ENCODE measurements around the gene KRT39.
"Not testable (repeated sequence)": the region's sequence is repeated elsewhere in the genome, so short reads cannot be mapped to it uniquely, and the experiment has no call there.

Gene KRT39

DNA sequence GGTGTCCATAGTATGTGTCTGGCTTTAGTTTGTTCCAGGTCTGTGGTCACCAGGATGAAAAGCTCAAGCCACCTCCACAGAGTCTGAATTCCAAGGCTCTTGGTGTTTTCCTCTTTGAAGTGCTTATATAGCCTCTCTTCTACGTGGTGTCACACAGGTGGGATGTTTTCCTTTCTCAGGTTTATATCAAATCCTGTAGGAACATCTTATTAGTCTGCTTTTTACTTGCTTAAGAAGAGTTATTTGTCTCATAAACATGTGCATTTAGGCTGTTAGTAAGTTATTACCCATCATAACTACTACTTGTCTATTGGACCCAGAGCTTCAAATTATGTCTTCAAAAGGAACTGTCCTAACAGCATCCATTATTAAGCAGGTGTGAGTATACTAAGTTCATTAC, at the start of gene KRT39:
KRT39 (minus strand) TSS at position 101 of the 400 bp plus-strand sequence; CDS start at position 9, 92 bp downstream.
- DNase-seq (ENCODE audit: low read depth) = no peak

DNA sequence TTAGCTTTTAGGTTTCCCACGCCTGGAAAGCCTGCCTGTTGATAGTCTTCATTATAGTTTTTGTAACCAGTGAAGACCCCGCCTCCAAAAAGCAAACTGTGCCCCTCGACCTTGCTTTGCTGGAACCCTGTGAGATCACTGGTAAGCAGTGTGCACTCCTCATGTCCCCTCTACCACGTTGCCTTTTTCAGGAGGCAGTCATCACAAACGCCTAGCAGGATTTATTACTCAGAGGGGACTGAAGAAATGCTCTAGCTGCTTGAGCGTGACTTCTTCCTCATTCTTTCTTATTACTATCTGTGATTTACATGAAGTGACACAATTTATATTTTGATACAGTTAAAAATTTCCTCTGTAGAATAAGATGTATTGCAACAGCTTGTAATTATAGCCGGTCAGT, 48.7 kb upstream of the KRT39 start:
- no peak for DNase-seq (ENCODE audit: low read depth)

DNA sequence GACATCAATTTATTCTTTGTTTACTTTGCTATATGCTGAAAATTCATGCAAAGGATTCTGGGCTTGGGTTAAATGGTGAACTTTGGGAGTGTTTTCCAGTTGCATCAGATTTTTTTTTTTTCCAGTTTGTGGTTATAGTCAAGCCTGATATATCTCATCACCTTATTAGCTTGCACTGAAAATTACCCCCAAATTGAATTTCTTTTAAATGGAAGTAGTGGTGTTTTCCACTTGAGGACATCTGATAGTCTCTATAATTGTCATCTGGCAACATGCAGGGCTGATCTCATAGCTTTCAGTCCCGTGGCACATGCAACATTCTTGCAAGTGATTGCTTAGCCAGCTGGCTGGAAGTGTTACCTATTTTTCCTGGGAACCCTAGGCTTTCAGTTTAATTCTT, 46.9 kb upstream of the KRT39 start:
- no peak for DNase-seq (ENCODE audit: low read depth)

DNA sequence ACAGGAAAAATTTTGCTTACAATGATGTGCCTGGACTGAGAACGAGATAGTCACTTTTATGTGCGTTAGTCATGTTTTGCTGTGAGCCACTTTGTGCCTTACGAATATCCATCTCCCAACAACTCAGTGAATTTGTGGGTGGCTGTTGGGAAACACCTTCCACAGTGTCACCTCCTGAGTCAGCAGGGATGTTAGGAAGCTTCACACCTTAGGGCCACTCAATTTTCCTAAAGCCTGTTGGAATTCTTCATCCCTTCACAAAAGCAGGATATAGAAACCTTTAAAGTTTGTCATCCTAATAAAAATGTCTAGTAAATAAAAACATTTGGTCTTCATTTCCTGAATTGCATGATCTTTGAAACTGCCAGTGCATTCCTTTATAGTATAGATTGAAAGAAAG, 46.4 kb upstream of the KRT39 start:
- no peak for DNase-seq (ENCODE audit: low read depth)

- DNase-seq (ENCODE audit: low read depth) = no peak
Measured at GRCh38 chr17:41012326-41013120, 45.8 kb upstream of the KRT39 start.

DNA sequence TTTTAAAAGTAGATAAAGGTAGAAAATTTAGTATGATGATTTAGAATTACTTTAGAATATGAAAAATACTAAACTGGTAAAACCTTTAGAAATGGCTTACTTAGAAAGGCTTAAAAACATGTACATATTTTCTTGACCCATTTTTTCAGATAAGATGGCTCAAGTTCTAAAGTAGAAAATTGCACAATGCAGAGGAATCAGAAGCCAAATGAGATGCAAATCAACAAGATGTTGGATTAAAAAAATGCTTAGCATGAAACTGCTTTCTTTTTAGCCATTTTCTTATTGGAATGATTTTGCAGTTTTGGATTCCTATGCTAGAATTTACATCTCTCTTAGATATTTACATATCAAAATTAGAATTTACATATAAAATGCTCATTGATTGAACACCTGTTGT, 43.7 kb upstream of the KRT39 start:
- DNase-seq (ENCODE audit: low read depth) = no peak

DNA sequence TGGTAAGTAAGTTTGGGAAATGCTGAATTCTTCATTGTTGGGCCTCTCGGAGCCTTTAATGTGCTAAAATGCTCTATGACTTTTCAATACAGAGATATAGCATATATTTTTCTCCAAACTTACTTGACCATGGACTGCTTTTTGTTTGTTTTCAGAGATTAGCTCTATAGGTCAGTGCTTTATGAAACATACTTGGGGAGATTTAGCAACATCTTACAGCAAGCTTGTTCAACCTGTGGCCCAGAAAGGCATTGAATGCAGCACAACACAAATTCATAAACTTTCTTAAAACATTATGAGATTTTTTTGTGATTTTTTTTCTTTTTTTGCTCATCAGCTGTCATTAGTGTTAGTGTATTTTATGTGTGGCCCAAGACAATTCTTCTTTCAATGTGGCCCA, 43.2 kb upstream of the KRT39 start:
- no peak for DNase-seq (ENCODE audit: low read depth)

DNA sequence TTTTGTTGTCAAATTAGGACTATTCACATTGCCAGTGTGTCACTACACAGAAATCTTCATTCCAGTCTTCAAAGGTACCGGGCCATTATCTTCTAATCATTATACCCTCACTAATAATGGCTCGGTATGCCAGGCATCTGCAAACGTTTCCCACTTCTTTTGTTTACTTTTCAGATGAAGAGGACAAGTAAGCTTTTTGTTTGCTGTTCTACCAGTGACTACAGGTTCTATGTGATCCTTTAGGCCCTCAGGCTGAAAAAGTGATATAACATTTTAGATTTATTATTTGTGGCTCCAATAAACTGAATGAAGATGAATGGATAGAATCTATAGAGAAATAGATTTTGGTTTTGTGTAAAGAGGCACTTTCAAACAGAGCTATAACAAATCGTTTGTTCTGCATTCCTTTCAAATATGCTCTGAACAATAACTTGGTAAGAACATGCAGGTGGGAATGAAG, 42.6 kb upstream of the KRT39 start:
- DNase-seq (ENCODE audit: low read depth) = no peak

GRCh38 chr17:41008811-41009210, 42.1 kb upstream of the KRT39 start, which contains the start of gene KRTAP3-1:
Gene KRTAP3-1 (minus strand): TSS chr17:41009128. CDS start chr17:41009074, 54 bp downstream.
- no peak for DNase-seq (ENCODE audit: low read depth)

DNA sequence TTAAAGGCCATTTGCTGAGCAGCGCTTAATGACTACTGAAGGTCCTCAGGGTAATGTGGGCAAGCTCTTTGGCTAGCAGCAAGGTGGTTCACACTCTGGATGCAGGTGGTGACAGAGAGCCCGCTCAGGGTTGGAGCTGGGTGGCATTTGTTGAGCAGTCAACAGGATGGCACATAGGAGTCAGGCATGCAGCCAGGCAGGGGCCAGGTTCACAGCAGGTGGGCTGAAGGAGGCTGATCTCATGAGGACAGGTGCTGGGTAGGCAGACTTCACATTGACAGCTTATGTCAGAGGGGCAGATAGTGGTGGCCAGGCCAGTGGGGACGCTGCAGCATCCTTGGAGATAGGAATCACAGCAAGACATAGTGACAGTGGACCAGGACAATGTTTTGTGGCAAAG, 37.6 kb upstream of the KRT39 start:
- no peak for DNase-seq (ENCODE audit: low read depth)

GRCh38 chr17:41003926-41004325, 37.2 kb upstream of the KRT39 start:
- no peak for DNase-seq (ENCODE audit: low read depth)

DNA sequence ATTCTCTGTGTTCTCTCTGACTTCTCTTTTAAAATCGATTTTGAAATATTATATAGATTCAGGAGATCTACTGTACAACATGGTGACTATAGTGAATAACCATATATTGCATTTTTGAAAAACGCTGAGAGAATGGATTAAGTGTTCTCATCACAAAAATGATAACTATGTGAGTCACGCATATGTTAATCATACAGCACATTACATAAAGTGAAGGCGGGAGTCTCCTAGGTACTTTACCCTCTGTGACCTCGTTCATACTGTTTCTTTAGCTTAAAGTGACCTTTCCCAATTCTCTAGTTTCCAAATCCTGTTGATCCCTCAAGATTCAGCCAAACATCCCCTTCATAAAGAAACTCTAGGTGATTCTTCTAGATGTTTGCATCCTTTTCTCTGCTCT, 36.1 kb upstream of the KRT39 start:
- DNase-seq (ENCODE audit: low read depth) = no peak

GRCh38 chr17:41001795-41002194, 35.0 kb upstream of the KRT39 start:
- no peak for DNase-seq (ENCODE audit: low read depth)

- DNase-seq (ENCODE audit: low read depth) = not testable (repeated sequence)
Measured at GRCh38 chr17:40999563-40999962, 32.8 kb upstream of the KRT39 start, which contains the start of gene KRTAP3-2. Gene KRTAP3-2 (minus strand): TSS chr17:40999906. CDS start chr17:40999853, 53 bp downstream.

- DNase-seq (ENCODE audit: low read depth) = no peak
Measured at GRCh38 chr17:40997361-40997760, 30.6 kb upstream of the KRT39 start.

- DNase-seq (ENCODE audit: low read depth) = no peak
Measured at GRCh38 chr17:40996829-40997228, 30.1 kb upstream of the KRT39 start.

DNA sequence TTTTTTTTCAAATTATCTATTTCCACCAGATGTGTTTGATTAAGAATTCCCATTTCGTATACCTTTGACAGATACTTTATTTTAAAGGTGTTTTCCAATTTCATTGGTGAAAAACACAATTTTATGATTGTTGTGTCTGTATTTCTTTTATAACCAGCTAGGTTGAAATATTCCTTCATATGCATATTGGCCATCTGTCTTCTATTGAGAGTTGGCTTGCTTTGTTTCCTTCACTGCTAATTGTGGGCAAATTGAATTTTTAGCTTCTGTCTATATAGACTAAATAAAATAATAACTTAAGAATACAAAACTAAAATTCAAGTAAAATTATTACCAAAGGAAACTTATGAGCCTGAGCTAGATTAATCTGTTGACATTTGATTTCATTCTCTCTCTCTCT, 28.4 kb upstream of the KRT39 start:
- DNase-seq (ENCODE audit: low read depth) = no peak

GRCh38 chr17:40993839-40994238, 27.1 kb upstream of the KRT39 start, which contains the start of gene KRTAP3-3:
Gene KRTAP3-3 (minus strand): TSS chr17:40994164. CDS start chr17:40994097, 67 bp downstream.
- DNase-seq (ENCODE audit: low read depth) = no peak

- no peak for DNase-seq (ENCODE audit: low read depth)
Measured at GRCh38 chr17:40993084-40993483, 26.3 kb upstream of the KRT39 start.

GRCh38 chr17:40992666-40993065, 25.9 kb upstream of the KRT39 start:
- DNase-seq (ENCODE audit: low read depth) = no peak

GRCh38 chr17:40986920-40987319, 20.2 kb upstream of the KRT39 start:
- DNase-seq (ENCODE audit: low read depth) = no peak

DNA sequence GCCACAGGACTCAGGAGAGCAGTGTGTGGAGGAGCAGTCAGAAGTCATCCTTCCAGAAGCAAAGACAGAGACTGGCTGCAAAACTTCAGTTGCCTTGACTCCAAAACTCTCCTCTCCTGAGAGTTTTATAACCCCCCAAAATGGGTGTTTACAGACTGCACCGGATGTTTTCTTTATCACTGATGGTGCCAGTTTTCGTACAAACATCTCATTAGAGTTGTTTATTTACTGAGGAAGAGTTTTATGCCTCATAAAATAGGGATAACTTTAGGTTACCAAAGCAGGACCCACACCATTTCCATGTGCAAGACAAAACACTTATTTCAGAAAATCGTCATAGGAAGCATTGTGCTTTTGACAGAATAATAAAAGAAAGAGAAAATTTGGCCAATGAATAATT, 17.5 kb upstream of the KRT39 start, which contains the start of gene KRT40:
KRT40 (minus strand) TSS at position 101 of the 400 bp plus-strand sequence; CDS start at position 48, 53 bp downstream.
- no peak for DNase-seq (ENCODE audit: low read depth)

GRCh38 chr17:40981115-40981514, 14.4 kb upstream of the KRT39 start:
- DNase-seq (ENCODE audit: low read depth) = no peak

GRCh38 chr17:40980596-40980995, 13.8 kb upstream of the KRT39 start:
- DNase-seq (ENCODE audit: low read depth) = no peak

All from activated T-cell treated with anti-CD3 and anti-CD28 coated beads for 48 hours (primary cell).